Activated CD4-positive, alpha-beta T cell treated with anti-CD3 and anti-CD28 coated beads, Interleukin-2, Interleukin-6, amounts not matched to agents 100 ng/mL and 50 ng/mL, durations not matched to agents 16 hours and 8 hours (primary cell): Measurements from ENCODE around the gene HEMK1.
A peak's percentile ranks its signal among the peaks of the same experiment; 100 is the strongest.

Experiments used
- DNase-seq: peaks from one replicate; pipeline ENCODE4 v3.0.0-alpha.2; 2020

HEMK1 gene, protein sequence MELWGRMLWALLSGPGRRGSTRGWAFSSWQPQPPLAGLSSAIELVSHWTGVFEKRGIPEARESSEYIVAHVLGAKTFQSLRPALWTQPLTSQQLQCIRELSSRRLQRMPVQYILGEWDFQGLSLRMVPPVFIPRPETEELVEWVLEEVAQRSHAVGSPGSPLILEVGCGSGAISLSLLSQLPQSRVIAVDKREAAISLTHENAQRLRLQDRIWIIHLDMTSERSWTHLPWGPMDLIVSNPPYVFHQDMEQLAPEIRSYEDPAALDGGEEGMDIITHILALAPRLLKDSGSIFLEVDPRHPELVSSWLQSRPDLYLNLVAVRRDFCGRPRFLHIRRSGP

DNA sequence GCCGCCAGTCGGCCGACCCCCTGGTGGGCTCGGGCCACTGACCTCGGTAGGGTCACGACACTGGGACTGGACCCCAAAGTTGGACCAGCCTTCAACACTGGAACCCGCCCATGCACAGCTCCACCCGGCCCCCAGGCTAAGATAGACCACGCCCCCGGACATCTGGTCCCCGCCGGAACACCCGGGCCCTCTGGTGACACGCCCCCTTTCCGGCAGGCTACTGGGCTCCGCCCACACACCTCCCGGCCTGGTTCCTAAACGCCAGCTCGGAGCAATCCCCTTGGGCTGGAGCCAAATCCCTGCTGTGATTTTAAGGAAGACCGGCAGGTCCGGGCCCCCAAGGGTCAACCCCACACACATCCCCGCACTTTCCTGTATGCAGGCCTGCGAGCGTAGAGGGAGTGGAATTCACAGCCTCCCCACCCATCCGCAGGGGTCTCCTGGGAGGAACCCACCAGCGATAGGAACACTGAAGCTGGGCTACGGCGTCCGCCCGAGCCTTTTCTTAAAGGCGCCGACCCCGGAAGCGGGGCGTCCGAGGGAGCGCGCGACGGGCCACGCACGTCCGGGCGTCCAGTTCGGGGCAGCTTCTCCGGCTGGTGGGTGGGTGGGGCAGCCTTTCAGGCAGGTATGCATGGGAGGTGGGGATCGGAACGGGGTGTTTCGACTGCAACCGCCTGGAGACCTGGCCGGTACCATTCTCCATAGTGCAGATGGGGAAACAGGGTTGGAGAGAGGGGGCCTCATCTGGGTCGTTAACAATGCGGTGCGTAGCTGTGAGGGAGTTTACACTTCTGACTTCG is at the start of gene HEMK1:
TSS of gene HEMK1 (plus strand) at position 576 of the 803 bp plus-strand sequence. CDS start 1,583 bp downstream, outside the sequence.
- DNase-seq: peak; percentile 98

DNA sequence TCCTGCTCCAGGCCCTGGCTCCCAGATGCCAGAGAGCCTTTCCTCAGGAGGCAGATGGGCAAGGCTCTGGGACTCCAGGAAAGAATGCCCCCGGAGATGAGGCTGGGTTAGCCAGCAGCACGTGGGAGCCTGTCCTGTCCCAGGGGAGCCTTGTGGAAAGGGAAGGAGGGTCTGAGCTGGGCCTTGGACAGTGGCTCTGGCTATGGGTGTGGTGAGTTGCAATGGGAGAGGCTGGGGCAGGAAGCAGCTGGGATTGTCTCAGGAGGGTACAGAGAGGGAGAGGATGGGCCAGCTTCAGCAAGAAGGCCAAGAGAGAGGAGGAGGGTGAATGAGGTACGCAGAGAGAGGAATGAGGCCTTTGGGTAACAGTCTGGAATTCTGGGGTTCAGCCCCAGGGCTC is 48.5 kb upstream of the HEMK1 start:
- DNase-seq: no peak

DNA sequence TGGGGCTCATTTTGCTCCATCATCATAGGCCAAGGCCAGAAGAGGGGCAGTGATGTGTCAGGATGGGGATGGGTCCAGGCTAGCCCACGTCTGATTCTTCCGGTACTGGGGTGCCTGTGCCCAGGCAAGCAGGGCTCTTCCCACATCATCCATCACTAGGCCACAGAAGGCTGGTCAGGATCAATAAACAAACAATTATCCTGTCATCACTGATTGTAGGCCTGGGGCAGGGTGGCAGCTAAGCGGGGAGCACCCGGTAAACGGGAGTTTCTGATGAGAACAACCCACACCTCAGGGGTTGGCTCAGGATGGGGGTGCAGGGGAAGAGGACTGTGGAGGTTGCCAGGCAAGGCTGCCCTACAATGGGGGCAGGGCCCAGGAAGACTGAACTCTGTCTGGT is 47.8 kb upstream of the HEMK1 start:
- no peak for DNase-seq

DNA sequence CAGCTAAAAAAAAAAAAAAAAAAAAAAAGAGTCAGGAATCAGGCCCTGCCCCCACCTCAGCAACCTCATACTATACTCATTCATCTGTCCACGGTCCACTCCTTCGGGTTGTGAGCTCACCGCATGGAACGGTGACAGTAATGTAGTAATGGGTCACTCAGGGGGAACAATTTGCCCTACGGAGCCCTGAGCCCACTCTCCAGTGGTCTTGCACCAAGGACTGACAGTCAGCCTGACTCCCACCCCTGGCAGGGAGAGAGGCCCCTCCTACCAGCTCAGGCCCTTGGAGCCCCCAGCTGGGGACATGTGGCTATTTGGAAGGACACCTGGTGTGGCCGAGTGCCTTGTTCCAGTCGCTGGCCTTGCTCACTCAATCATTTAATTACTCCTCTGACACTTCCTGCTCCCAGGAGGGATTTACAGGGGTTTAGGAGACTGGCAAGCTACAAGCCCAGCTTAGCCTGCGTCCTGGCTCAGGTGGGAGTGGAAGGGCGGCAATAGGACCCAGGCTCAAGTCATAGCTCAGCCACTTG is 46.0 kb upstream of the HEMK1 start:
- no peak for DNase-seq

DNA sequence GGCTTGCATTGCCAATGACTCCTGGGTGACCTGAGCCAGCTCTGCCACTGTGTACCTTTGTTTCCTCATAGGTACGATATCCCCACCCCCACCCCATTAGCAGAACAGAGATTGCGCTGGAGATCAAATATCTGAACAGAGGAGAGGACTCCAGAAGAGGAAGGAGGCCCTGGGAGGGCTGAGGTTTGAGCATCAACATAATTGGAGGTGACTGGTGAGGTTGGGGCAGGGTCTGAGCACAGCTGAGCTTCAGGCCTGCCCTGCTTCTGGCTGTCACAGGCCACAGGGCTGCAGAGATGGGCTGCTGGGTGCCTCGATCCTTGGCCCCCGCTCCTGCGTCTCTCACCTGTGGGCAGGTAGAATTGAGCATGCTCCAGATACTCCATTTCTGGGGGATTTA is 44.6 kb upstream of the HEMK1 start:
- DNase-seq: no peak

DNA sequence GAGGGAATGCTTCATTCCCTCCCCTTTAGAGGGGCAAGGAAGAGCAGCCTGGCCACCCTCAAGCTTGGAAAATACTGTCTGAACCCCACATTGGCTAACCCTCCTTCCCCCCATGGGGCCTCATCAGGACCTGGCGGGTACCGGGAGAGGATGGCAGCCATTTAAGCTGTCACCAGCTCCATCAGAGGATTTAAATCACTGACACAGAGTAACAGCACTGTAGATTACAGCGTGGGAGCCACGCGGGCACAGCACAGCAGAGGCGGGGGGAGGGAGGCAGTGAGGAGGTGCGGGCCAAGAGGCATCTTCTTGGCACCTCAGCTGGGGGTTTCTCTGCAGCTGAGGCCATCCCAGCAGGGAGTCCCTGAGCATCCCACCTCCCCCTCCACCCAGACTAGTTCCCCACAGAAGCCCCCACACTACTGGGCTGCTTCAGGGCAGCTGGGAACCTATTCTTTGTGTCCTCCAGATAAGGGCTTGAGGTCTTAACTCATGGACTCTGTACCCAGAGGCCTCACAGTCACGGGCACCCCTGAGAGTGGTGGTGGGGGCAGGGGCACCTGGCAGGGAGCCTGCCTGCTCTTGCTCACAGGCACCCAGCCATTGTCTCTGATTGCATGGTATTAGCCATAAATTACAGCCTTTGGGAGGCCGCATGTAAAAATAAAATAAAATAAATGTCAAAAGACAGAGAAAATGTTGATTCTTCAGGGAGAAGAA is 44.0 kb upstream of the HEMK1 start:
- DNase-seq: no peak

DNA sequence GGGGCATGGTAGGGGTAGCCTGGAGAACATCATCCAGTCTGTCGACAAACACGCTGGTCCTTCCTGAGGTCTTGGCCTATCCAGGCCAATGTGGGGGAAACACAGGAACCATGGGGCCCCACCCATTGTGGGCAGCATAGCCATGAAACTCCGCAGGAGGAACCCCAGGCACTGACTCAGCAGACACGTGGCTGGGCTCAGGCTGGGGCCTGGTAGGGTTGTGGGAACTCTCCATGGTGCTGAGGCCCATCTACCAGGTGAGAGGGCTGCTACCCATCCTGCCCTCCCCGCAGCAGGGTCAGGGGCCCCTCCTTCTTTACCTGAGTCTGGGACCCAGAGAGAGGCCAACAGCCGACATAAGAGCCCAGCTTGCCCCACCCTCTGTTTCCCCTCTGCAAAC is 43.3 kb upstream of the HEMK1 start:
- peak; percentile 77 for DNase-seq

DNA sequence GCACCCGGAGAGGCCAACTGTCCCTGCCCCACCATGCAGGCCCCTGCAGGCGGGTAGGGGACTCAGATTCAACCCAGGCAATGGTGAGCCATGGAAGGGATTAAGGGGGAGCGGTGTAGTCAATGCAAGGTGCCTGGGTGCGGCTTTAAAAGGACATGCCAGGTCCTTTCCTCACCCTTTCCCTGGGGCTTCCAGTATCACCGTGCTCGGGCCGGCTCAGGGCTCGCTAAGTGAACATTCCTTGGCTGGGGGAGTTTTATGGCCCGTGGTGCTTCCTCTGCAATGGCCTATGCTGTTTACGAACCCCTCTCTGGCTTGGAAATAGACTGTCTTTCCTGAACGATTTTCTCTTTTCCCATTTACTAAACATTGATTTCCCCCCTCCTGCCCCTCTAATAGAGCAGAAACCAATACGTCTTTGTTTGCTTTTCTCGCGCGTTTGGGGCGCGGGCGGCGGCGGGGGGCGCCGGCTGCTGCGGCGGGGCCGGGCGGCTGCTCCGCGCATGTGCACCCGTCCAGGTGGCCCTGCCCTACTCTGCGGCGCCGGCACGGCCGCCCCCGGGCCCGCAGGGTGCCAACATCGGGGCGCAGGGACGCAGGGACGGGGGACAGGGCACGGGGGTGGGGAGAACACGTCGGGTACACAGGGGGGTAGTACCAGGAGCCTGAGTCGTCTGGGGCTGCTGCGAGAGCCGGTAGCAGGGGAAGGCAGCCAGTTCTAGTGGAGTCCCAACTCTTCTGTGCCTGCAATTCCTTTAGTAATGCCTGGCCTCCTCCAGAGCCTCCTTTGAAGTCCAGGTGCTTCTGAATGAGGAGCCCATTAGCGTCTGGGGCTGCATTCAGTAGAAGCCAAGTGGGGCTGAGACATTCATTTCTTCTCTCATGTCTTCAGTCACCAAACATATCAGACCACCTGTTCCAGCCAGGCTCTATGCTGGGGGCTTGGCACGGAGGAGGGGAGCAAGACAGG is 39.0 kb upstream of the HEMK1 start:
- DNase-seq: no peak

DNA sequence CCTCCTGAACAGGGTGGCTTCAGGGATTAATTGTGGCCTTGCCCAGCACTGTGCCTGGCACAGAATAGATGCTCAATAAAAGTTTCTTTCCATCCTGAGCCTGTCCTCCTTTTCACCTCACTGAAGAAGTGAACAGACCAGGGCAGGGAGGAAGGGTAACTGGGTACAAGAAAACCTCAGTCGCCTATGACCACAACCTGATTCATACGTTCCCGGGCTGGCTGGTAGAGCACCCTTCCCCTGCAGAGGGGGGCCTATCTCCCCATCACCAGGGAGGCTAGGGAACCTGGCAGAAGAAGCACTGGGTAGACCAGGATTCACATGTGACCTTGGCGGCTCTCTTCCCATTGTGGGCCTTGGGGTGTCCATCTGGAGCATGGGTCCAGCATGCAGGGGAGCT is 38.1 kb upstream of the HEMK1 start:
- no peak for DNase-seq

DNA sequence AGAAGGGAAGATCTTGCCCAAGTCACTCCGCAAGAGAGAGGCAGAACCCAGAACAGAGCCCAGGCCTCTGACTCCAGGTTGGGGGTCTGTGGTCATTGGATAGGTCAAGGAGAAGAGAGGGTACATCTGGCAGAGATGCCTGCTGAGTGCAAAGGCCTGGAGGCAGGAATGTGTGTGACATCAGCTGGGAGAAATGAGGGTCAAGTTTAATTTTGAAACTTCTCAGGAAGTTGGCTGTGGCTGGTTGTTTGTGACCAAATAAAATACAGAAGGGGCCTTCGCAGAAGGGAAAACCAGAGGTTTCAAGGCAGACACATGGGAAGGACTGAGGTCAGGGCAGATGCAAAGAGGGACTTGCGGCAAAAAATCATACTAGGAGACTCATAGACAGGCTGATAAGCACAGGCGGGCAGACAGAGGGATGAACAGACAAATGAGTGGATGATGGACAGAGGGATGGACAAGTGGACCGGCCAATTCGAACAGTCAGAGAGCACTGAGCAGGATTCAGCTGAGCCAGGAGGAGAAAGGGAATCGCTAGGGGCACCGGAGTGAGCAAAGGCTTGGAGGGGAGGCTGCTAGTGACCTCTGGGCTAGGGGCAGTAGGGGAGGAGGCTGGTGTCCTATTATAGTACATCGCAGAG is 37.1 kb upstream of the HEMK1 start:
- no peak for DNase-seq

DNA sequence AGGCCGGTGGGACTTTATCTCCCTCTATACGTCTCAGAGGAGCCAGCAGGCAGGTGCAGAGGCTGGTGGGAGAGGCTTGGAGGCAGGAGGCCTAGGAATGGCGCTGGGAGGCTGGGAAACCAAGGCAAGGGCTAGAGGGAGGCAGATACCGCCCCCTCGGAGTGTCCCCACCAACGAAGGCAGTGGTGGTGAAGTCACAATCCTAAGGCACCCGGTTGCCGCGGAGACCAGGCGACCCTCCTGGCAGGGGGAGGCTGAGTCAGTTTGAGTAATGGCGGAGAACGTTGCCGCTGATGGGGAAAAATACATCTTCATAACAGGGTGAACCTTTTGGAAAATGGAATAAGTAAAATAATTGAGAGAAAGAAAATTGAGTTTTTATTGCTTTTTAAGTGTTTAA is 36.0 kb upstream of the HEMK1 start:
- no peak for DNase-seq

DNA sequence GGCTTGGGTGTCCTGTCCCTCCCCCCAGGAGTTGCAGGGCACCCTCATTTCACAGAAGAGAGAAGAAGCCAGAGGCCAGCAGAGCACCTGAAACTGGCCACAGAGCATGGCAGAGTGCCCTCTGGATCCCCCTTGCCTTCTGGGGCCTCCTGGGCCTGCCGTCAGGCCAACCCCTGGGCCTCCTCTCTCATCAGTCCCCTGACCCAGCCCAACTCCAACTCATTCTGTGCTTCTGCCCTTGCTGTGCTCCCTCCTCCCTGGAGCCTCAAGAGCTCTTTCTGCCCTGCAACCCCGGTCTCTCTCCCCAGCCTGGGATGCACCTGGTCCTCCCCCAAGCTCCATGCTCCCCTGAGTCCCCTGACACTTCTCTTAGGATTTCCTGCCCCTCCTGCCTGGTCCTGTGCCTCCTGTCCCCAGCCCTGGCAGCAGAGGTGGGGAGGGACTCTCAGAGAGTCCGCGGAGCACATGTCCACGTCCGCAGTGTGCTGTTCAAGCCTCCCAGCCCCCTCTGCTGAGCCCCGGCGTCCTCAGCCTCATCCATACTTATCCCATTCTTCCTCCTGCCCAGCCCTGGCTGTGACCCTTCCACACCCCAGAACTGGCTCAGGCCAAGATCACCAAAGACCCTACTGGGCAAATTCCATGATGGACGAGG is 35.4 kb upstream of the HEMK1 start:
- DNase-seq: no peak

DNA sequence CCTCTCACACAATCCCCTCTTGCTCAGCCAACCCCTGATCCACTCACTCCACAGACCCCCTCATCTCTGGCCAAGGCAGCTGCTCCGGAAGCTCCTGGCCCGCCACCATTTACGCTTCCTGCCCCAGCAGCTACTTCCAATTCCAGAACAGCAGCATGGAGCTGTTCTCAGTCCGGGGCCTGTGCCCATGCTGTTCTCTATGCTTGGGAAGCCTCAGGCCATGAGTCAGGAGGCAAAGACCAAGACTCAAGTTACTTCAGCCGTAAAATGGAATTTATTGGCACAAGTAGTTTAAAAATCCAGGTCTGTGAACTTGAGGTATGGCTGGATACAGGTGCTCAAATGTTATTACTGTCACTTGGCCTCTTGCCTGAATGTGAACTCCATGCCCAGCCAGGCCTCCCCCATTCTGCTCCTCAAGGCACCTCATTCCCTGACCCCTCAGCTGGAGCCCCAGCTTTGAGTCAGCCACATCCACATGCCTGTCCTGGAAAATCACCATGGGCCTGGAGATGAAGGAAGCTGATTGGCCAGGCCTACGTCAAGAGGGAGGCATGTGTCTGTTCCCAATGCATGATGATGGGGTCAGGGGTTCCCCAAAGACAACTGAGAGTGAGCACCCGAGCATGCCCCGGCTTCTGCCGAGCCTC is 34.5 kb upstream of the HEMK1 start:
- no peak for DNase-seq

DNA sequence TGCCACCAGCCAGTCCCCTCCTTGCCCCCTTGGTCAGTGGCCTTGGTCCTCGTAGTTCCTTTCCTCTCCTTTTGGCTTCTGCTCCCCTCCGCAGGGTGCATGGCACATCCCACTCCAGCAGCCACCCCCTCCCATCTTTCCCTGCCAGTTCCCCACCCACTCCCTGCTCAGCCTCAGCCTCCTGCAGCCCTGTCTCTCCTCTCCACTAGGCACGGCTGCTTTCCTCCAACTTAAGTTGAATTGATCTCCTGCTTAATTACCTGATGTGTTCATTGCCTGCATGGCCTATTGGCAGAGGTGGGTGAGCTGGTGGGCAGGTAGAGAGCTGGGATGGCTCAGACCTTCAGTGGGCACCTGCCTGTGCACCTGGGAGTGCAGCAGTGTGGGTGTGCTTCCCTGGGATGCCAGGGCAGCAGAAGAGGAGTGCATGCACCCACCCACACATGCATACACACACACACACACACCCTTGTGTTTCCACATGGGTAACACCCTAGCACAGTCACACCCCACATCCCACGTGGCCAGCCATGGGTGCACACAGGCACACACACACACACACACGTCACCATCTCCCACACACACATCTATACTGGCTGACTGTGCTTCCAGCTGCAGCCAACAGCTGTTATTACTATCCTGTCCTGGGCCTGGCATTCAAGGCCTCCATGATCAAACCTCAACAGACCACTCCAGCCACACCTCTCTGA is 32.7 kb upstream of the HEMK1 start:
- DNase-seq: no peak

DNA sequence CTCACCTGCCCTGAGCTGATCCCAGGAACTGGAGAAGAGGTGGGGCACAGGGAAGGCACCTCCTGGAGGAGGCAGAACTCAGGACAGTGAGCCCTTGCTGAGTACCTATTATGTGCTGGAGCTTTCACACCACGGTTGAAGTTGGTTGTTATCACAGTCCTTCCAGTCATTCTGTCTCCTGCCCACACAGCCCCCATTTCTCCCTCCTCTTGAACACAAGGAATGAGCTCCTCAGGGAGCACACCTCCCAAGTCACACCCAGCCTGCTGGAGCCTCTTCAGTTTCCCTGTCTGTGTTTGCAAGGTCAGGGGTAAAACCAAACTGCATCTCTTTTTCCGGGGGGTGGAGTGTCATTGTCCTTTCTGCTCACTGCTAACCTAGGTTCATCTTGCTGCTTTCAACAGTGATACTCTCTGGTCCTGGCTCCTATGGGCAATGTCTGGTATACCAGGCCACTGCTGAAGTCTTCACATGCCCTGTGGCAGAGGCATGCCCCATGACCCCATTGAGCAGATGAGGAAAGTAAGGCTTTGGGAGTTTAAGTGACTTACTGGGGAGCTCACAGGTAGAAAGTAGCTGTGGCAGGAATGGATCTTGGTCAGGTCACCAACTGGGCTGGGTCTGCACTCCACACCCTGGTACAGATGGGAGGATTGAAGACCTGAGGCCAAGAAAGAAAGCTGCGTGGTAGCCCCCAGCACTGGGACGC is 31.7 kb upstream of the HEMK1 start:
- no peak for DNase-seq

DNA sequence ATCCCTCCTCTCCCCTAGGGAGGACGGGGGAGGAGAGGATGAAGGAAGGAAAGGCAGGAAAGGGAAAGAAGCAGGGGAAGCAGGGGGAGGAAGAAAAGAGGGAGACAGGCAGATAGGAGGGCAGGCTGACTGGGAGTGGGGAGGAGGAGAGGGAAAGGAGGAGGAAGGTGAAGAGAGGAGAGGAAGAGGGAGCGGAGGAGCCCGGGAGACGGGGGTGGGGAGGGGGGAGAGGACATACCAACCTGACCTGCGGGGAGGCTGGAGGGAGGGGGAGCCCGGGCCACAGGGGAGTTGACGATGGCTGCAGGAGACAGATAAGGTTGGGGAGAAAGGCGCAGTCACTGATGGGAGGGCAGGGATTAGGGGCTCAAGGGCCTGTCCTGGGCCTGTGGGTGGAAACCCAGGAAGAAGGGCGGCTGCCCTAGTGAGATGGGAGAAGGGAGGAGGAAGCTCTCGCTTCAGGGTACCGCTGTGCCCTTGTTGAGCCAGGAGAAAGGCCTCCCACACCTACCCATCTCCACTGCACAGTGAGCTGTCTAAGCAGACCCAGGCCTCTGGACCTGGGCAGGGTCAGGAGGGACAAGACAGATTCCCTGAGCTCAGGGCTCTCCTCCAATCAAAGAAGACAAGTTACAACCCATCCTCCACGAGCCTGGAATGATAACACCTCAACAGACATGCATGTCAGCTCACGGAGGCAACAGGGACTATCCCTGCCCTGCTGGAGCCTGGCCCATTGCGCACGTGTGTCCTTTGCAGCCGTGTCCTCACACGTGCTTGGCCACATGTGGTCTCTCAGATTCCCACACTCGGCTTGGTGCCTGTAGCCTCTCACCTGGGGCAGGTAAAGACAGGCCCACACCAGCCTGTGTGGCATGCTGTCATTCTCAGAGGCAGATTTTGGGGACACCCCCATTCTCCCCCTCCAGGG is 29.7 kb upstream of the HEMK1 start:
- DNase-seq: no peak

DNA sequence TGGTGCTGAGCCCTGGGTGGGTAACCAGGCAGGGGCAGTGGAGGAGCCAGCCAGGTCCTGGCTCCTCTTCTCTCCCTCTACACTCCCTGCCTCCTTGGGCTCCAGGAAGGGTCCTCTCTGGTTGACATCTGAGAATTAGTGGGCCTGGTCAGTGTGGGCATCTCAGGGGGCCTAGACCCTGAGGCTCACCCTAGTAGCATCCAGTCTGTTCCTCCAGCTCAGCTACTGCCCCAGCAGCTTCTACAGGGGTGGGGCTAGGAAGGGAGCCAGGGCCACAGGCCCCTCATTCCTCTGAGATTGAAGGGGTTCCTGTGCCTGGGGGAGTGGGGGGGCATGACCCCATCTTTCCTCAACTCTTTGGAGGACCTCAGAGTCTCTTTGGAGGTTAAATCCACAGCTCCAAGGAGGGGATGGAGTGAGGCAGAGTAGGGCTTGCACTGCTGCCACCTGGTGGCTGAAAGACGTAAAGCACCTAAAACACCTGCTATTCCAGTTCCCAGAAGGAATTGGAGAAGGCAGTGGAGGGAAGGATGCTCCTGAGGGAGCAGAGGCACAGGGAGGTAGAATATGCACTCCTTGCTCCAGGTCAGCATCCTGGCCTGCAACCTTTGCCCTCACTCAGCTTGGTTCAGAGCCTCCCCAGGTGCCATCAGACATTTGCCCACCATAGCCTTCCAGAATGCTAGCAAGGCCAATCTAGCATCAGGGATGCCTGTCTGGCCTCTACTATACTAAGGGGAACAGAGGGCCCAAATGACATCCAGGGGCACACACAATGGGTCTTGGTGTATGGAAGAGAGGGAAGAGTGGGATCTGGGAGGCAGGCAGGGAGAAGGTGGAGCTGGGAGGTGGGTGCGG is 26.9 kb upstream of the HEMK1 start:
- peak; percentile 68 for DNase-seq
